Measurements from ENCODE around the gene FDPS.

The FDPS gene

GRCh38 chr1:155309423-155310021 is 856 bp downstream of the FDPS start:
- DNase-seq (ENCODE audit: low spot score) = no peak
- TF ChIP-seq CTCF (IDR thresholded peaks at IDR 0.05; ENCODE audit: extremely low read depth, missing control alignments) = no peak

GRCh38 chr1:155313261-155313660 is 4.6 kb downstream of the FDPS start:
- DNase-seq (ENCODE audit: low spot score) = no peak
- no peak for TF ChIP-seq CTCF (IDR thresholded peaks at IDR 0.05; ENCODE audit: extremely low read depth, missing control alignments)

DNA sequence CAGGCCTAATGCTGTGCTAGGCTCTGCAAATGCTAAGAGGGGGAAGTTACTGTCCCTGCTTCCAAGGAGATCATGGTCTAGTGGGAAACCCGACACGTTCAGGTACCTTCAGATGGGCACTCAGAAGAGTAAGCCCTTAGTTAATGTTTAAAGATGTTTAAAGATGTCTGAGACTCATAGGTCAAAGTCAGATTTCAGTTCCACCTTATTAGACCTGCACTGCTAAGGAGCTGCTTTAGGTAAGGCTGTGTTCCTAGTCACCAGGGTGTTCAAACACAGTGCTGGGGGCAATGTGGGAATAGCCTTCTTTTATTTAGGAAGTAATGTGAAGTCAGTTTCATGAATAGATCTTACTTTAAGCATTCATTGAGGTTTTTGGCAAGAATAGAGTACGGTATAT is 8.3 kb downstream of the FDPS start:
- no peak for TF ChIP-seq CTCF (IDR thresholded peaks at IDR 0.05; ENCODE audit: extremely low read depth, missing control alignments)
- no peak for DNase-seq (ENCODE audit: low spot score)

DNA sequence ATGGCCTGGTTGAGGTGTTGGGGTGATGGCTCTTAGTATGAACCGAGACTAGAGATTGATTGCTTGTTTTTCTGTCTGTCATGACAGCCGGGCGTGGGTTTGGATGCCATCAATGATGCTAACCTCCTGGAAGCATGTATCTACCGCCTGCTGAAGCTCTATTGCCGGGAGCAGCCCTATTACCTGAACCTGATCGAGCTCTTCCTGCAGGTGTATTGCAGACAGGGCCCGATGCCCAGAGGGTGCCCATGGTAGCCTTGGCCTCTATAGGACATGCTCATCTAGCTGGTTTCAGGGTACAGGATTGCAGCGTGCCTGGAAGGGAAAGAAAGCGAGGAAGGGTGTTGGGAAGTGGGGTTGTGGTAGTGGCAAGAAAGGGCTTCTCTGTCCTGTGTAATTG is 9.4 kb downstream of the FDPS start:
- TF ChIP-seq CTCF (IDR thresholded peaks at IDR 0.05; ENCODE audit: extremely low read depth, missing control alignments) = no peak
- no peak for DNase-seq (ENCODE audit: low spot score)

- no peak for TF ChIP-seq CTCF (IDR thresholded peaks at IDR 0.05; ENCODE audit: extremely low read depth, missing control alignments)
- DNase-seq (ENCODE audit: low spot score) = no peak
Observed at GRCh38 chr1:155319536-155319935, 10.9 kb downstream of the FDPS start.

DNA sequence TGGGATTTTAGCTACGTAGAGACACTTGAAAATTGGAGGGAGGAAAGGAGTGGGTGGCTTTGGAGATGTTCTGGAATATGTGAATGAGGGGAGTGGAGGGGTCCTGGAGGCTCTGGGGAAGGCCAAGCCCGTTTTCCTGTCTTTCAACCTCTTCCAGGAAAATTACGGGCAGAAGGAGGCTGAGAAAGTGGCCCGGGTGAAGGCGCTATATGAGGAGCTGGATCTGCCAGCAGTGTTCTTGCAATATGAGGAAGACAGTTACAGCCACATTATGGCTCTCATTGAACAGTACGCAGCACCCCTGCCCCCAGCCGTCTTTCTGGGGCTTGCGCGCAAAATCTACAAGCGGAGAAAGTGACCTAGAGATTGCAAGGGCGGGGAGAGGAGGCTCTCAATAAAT is 11.6 kb downstream of the FDPS start:
- DNase-seq (ENCODE audit: low spot score) = no peak
- no peak for TF ChIP-seq CTCF (IDR thresholded peaks at IDR 0.05; ENCODE audit: extremely low read depth, missing control alignments)

- TF ChIP-seq CTCF (IDR thresholded peaks at IDR 0.05; ENCODE audit: extremely low read depth, missing control alignments) = no peak
- peak; percentile 81 for DNase-seq (ENCODE audit: low spot score)
Observed at GRCh38 chr1:155320661-155321617, 12.3 kb downstream of the FDPS start, which contains the start of gene RUSC1. Gene RUSC1, plus strand, starts transcription at chr1:155320894. Its CDS starts 880 bp downstream, at chr1:155321774.

Data from GM20000 (cell line).